NT2/D1 (cell line): ENCODE measurements around the gene MACROD1.

ENCODE experiments used
- YY1 ChIP-seq: IDR thresholded peaks from 2 replicates; pipeline ENCODE4 v1.6.1; 2011; ENCODE audit not compliant: insufficient read length, insufficient read depth
- ZNF274 ChIP-seq: IDR thresholded peaks from 2 replicates; pipeline ENCODE4 v1.6.1; 2011; ENCODE audit warnings: mild to moderate bottlenecking, low read depth, low read length

- TF ChIP-seq ZNF274, result no peak
- TF ChIP-seq YY1, result no peak
Measured at GRCh38 chr11:63970902-63971301, 195.0 kb downstream of the MACROD1 start.
